ENCODE measurements around the gene TRIM8.

Gene TRIM8

GRCh38 chr10:102617041-102617440 is 27.2 kb upstream of the TRIM8 start:
- no peak for DNase-seq

GRCh38 chr10:102617816-102618215 is 26.5 kb upstream of the TRIM8 start:
- no peak for DNase-seq

DNA sequence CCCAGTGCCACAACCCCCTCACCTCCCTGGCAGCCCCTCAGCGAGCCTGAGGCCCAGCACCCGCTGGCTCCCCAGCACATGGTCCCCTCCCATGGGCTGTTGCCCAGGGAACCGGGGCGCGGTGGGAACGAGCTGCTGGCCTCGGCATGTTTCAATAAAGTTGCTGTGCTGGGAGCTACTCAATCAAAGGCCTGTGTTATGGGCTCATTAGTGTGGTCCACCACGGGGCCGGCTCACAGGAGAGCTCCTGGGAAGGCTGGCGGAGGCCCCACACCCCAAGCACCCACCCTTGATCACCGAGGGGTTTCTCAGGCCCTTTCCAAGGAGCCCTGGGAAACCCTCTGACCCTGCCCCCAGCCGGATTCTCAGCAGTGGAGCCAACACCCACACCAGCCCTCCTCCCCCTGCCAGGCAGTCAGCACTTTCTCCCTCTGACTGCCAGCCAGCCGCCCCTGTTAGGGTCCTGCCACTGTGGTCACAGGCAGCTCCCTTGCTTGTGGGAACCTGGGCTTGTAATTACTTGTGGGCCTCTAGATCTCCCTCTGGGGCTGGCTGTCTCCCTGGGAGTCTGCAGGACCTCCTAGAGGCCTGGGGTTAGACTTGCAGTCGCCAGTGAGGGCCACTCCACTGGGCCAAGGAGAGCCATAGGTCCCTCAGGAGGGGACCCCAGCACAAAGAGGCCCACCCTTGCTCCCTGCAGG is 24.8 kb upstream of the TRIM8 start:
- DNase-seq: no peak

- DNase-seq: no peak
These were observed 24.1 kb upstream of the TRIM8 start for GRCh38 chr10:102620138-102620590.

DNA sequence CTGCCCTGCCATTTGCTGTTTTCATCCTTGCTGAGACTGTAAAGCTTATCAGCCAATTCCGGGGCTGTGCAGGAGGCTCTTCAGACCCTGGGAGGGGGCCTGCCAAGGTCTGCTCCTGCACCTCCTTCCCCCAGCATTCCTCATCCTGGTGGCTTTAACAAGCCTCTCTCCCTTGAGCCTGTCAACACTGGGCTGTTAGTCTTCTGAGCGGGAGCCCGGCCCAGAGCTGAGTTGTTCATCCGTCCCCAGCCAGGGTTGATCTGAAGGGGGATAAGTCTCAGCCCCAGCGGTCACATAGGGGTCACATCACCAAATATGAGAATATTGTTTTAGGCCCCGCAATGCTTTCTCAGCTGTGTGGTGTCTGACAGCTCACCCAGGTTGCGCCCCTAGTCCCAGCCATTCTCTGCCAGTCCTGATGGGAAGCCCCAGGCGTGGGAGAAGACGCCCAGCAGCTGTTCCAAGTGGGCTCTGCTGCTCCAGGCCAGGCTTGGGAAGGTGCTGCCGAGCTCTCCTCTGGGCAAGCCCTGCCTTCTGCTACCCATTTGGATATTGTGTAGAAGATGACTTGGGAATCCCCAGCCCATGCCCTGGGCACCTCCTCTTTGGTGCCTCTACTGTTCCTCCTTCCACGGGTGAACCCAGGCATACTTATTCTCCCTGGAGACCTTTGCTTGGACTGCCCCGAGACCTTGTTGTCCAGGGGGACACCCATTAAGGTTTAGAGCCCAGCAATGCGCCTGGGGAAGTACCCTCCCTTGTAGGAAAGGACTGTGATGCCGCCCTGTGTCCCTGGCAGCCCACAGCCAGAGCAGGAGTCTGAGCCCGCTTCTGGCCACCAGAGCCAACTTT is 23.5 kb upstream of the TRIM8 start:
- DNase-seq: no peak

DNA sequence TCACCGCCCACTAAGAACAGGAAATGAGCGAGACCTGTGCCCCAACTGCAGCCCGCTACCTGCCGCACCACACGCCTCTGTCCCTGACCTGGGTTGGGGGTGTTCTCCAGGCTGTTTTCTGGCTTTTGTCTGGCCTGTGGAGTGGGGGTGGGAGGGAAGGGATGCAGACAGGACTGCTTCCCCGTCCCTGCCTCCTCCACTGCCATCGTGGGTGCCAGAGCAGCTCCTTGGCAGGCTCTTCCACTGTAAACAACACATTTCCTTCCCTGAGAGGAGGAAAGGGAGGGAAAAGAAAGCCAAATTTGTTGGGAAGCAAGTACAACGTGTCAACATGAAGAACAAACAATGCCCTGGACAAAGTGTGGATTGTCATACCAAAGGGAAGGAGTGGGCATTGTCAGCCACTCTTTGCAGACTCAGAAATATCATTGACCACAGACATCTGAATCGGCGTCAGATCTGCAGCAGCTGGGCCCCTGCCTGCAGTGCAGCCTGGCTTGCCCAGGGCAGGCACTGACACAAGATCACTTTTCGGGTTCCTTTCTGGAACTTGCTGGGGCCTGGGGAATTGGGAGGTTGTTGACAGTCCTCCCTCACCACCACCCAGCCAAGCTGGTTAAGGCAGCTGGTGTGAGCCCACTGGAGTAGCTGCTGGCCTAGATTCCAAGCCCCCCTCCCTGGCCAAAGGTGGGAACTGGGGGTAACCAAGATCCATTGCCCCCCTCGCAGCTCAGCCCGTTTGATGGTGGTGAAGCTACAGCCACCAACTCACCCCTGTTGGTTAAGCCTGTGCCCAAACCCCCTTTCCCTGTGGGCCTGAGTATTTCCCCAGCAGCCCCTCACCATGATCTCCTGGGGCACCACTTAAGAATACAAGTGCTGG is 22.6 kb upstream of the TRIM8 start:
- DNase-seq: no peak

GRCh38 chr10:102624094-102624493 is 20.2 kb upstream of the TRIM8 start:
- no peak for DNase-seq

- DNase-seq: no peak
These were observed 19.3 kb upstream of the TRIM8 start for GRCh38 chr10:102624751-102625645.

DNA sequence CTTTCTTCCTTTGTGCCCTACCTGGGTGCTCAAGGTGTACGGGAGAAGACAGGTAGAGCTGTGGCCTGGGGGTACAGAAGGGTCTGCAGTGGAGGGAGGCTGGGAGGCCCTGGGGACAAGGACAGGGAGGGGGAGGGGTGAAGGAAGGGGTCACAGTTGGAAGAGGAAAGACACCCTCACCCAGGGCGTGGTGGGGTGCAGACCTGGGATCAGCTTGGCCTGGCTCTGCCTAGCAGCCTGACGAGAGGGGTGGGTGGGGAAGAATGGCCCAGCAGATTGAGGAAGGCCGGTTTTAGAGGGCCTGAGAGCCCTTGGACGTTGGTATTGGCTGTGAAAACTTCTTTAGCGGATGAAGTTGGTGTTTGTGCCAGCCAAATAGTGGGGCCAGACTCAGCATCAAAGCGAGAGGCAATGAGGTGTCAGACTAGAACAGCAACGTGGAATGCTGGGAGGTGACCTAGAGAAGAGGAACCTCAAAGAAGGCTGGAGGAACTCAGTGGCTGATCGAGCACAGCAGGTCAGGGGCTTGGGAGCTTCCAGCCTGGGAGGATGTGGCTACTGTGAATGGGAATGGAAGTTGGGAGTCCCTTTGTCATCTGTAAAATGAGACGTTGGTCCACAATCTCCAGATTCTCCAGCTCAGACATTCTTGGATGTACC is 18.1 kb upstream of the TRIM8 start:
- DNase-seq: no peak

GRCh38 chr10:102627291-102627735 is 17.0 kb upstream of the TRIM8 start:
- DNase-seq: no peak

DNA sequence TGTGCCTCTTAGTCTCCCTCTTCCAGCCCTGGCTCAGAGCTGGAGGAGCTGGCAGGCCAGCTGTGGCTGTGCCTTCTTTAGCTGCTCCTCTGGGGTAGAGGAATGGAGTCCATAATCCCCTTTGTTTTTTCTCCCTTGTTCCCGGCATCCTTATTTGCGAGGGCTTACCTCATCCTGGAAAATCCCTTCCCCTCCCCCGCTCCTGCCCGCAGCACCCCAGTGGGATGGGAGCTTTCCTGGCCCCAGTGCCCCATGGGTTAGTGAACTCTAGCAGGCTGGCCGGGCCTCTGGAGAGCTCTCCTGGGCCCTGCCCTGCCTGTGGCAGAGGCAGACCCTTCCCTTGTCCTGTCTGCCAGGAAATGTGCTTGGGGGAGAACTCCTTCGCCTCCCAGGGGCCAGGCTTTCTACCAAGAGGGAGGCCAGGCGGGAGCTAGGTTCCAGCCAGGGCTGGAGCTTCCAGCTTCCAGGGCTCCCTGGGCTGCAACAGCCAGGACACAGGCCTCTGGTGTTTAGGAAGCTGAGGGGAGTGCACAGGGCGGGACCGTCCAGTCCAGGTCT is 16.5 kb upstream of the TRIM8 start:
- DNase-seq: no peak

DNA sequence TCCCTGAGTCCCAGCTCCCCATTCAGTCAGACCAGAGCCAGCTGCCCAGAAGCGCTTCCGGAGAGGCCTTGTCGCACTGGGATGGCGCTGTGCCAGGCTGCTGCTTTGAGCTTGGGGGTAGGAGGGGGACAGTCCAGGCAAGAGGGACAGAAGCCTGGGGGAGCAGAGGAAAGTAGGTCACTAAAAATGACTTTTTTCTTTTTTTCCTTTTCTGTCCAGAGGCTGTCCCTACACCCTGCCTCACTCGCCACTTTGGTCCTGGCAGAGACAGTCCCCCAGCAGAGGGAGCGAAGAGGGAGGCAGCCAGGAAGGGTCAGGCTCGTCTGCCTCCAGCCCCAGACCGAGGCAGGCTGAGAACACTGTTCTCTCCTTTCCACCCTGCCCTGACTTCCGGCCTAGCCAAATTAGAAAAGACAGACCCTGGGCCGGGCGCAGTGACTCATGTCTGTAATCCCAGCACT is 15.8 kb upstream of the TRIM8 start:
- no peak for DNase-seq

GRCh38 chr10:102629661-102630614 is 14.3 kb upstream of the TRIM8 start:
- no peak for DNase-seq

DNA sequence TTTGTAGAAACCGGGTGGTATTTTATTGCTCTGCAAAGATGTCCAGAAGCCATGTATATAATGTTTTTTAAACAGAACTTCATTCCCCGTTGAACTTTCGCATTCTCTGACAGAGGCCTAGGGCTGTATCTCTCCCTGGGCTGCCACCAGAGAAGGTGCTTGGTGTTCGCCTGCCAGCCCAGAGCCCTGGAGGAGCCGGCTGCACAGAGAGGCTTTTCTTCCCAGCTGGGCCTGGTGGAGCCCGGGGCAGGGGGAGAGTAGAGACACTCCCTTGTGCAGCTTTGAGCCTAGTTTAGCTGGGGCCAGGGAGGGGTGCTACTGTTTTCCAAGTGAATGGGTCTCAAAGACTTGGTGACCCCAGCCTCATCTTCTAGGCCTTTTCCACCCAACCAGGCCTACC is 13.6 kb upstream of the TRIM8 start:
- DNase-seq: no peak

- no peak for DNase-seq
These were observed 12.5 kb upstream of the TRIM8 start for GRCh38 chr10:102631525-102632393.

- DNase-seq: no peak
These were observed 11.7 kb upstream of the TRIM8 start for GRCh38 chr10:102632394-102633111.

GRCh38 chr10:102633287-102633686 is 11.0 kb upstream of the TRIM8 start:
- DNase-seq: peak; percentile 64

DNA sequence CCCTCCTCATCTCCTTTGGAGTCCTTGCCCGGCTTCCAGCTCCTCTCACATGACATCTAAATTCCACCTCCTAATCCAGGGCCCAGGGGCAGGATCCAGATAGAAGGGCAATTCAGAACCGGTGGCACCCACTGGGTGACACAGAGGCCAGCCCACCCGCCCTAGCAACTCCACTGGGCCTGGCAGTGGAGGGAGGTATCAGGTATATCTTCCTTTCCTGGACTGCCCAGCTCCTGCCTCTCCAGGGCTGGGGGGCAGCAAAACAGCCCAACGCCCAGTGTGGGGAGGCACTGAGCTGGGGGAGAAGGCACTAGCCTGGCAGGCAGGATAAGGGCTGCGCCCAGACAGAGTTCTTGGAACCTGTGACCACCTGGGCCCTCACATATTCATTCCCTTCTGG is 10.4 kb upstream of the TRIM8 start:
- no peak for DNase-seq
